Measurements from ENCODE around the gene MYLK3. TPM values are rescaled to one million over a fixed set of nuclear protein-coding genes. Genes with fewer than 3 reads are reported as not detected.

Gene MYLK3
- total and polyA plus RNA-seq, 7 donors = under 0.01 to 0.16 (median 0.04) TPM; not detected in 1

- Histone ChIP-seq H3K36me3 (no peaks in the 10 kb centered on the region), H3K4me3 (no peak overlapping the region), H3K27me3 (no peaks in the 10 kb centered on the region), H3K9me3 (no peaks in the 10 kb centered on the region), H3K4me1 (no peaks in the 10 kb centered on the region), H3K27ac (no peak overlapping the region)
- TF ChIP-seq POLR2A (IDR thresholded peaks at IDR 0.05) = no peak
- no peak for TF ChIP-seq POLR2AphosphoS5 (IDR thresholded peaks at IDR 0.05)
- no peak for TF ChIP-seq EP300 (IDR thresholded peaks at IDR 0.05)
- no peak for TF ChIP-seq CTCF (IDR thresholded peaks at IDR 0.05)
- intact Hi-C loops (cut with DNase I) = no loop called here
- WGBS, 2 donors = 88 to 91% methylated on average over 7 of the region's 7 CpGs
- DNase-seq = no peak
Observed at GRCh38 chr16:46714797-46715591, 33.1 kb downstream of the MYLK3 start.

GRCh38 chr16:46713634-46714033 is 34.5 kb downstream of the MYLK3 start:
- Histone ChIP-seq H3K4me1 (no peaks in the 10 kb centered on the region), H3K27me3 (no peaks in the 10 kb centered on the region), H3K9me3 (no peaks in the 10 kb centered on the region), H3K4me3 (no peak overlapping the region), H3K36me3 (no peaks in the 10 kb centered on the region), H3K27ac (no peak overlapping the region)
- intact Hi-C loops (cut with DNase I) = no loop called here
- TF ChIP-seq POLR2AphosphoS5 (IDR thresholded peaks at IDR 0.05) (no peak), CTCF (IDR thresholded peaks at IDR 0.05) (no peak), EP300 (IDR thresholded peaks at IDR 0.05) (no peak), POLR2A (IDR thresholded peaks at IDR 0.05) (no peak)
- WGBS, 2 donors = 73 to 74% methylated on average over 3 of the region's 3 CpGs
- DNase-seq = no peak

- no peaks in the 10 kb centered on the region for H3K27me3 ChIP-seq
- no peaks in the 10 kb centered on the region for H3K4me1 ChIP-seq
- no peaks in the 10 kb centered on the region for H3K9me3 ChIP-seq
- H3K27ac ChIP-seq = no peak overlapping the region
- DNase-seq = no peak
- H3K4me3 ChIP-seq = no peak overlapping the region
- H3K36me3 ChIP-seq = no peaks in the 10 kb centered on the region
- intact Hi-C loops (cut with DNase I) = no loop called here
- 58 to 82% methylated on average over 3 of the region's 3 CpGs for WGBS, 2 donors
- no peak for TF ChIP-seq POLR2AphosphoS5 (IDR thresholded peaks at IDR 0.05)
- TF ChIP-seq POLR2A (IDR thresholded peaks at IDR 0.05) = no peak
- TF ChIP-seq CTCF (IDR thresholded peaks at IDR 0.05) = no peak
- no peak for TF ChIP-seq EP300 (IDR thresholded peaks at IDR 0.05)
Observed at GRCh38 chr16:46712911-46713310, 35.2 kb downstream of the MYLK3 start.

- no peak overlapping the region for H3K27ac ChIP-seq
- H3K9me3 ChIP-seq = no peaks in the 10 kb centered on the region
- no peak overlapping the region for H3K4me3 ChIP-seq
- intact Hi-C loops (cut with DNase I) = no loop called here
- no peaks in the 10 kb centered on the region for H3K4me1 ChIP-seq
- TF ChIP-seq POLR2A (IDR thresholded peaks at IDR 0.05) (no peak), CTCF (IDR thresholded peaks at IDR 0.05) (no peak), EP300 (IDR thresholded peaks at IDR 0.05) (no peak)
- no peaks in the 10 kb centered on the region for H3K36me3 ChIP-seq
- DNase-seq = no peak
- H3K27me3 ChIP-seq = no peaks in the 10 kb centered on the region
- 82 to 83% methylated on average over 10 of the region's 10 CpGs for WGBS, 2 donors
Observed at GRCh38 chr16:46711106-46712058, 36.8 kb downstream of the MYLK3 start.

All from sigmoid colon (tissue), 7 donors.